Naive thymus-derived CD4-positive, alpha-beta T cell (primary cell): ENCODE results near the gene ATP6V1B1. TPM values are rescaled to one million over a fixed set of nuclear protein-coding genes. Genes with fewer than 3 reads are reported as not detected.
A peak's percentile ranks its signal among the peaks of the same experiment; 100 is the strongest.

Source experiments
- ATAC-seq: fragments of 150-1000 bp; cut with Tn5 transposase; 2 replicates; pipeline ENCODE4 v1.10.0; 2021; ENCODE audit warnings: mild to moderate bottlenecking, moderate library complexity
- CTCF ChIA-PET: fragments of 350-600 bp; sonication (Branson Sonifier 250); formaldehyde crosslinking; loops from one replicate; lab custom pipeline; 2021; ENCODE audit warnings: antibody characterized with exemption; lab: Charles Lee
- POLR2A ChIA-PET: fragments of 350-600 bp; sonication (Branson Sonifier 250); formaldehyde crosslinking; loops from one replicate; lab custom pipeline; 2021; ENCODE audit warnings: antibody characterized with exemption, inconsistent platforms; lab: Charles Lee
- DNase-seq, 9 donors: peaks; one replicate each; pipeline versions ENCODE4 v3.0.0 to v3.0.0-alpha.2; 2020 to 2022; ENCODE audit warnings: mixed read lengths in 1 of 9
- H3K27ac ChIP-seq: one replicate; pipeline ENCODE4 v1.7.0; 2013; ENCODE audit warnings: mild to moderate bottlenecking, low read depth, low read length, moderate library complexity
- H3K27me3 ChIP-seq, 2 donors: one replicate each; pipeline ENCODE4 v1.7.0; 2013; ENCODE audit warnings: low read length in 2 of 2, mild to moderate bottlenecking in 2 of 2, moderate library complexity in 2 of 2; ENCODE audit not compliant: control insufficient read depth in 2 of 2, insufficient read depth in 2 of 2
- H3K36me3 ChIP-seq, 3 experiments: 1 replicate in 2 of 3; 2 replicates in 1 of 3; pipeline ENCODE4 v1.7.0; 2013; ENCODE audit warnings: low read length in 3 of 3, mild to moderate bottlenecking in 3 of 3, moderate library complexity in 1 of 3; ENCODE audit not compliant: insufficient read depth in 3 of 3, control insufficient read depth in 2 of 3
- H3K4me1 ChIP-seq, 2 donors: one replicate each; pipeline ENCODE4 v1.7.0; 2013; ENCODE audit warnings: low read length in 2 of 2, mild to moderate bottlenecking in 2 of 2, moderate library complexity in 1 of 2; ENCODE audit not compliant: control insufficient read depth in 2 of 2, insufficient read depth in 2 of 2
- H3K4me3 ChIP-seq: 2 replicates; pipeline ENCODE4 v1.7.0; 2013; ENCODE audit warnings: mild to moderate bottlenecking, low read length
- H3K9me3 ChIP-seq, 3 experiments: 1 replicate in 2 of 3; 2 replicates in 1 of 3; pipeline ENCODE4 v1.7.0; 2013; ENCODE audit warnings: low read length in 3 of 3; ENCODE audit not compliant: control insufficient read depth in 2 of 3
- H3K27ac Mint-ChIP-seq, 9 donors: one replicate each; pipeline ENCODE4 v1.8.0; 2020 to 2022; ENCODE audit warnings: mixed read lengths in 9 of 9, mild to moderate bottlenecking in 8 of 9, moderate library complexity in 5 of 9, inconsistent platforms in 2 of 9
- H3K27me3 Mint-ChIP-seq, 5 donors: one replicate each; pipeline ENCODE4 v1.8.0; 2021 to 2022; ENCODE audit warnings: mixed read lengths in 5 of 5, mild to moderate bottlenecking in 1 of 5
- H3K36me3 Mint-ChIP-seq, 5 donors: one replicate each; pipeline ENCODE4 v1.8.0; 2020 to 2022; ENCODE audit warnings: mixed read lengths in 5 of 5, mild to moderate bottlenecking in 3 of 5, inconsistent platforms in 1 of 5
- H3K4me1 Mint-ChIP-seq, 7 donors: one replicate each; pipeline ENCODE4 v1.8.0; 2020 to 2022; ENCODE audit warnings: mixed read lengths in 7 of 7, mild to moderate bottlenecking in 3 of 7, inconsistent platforms in 1 of 7
- H3K4me3 Mint-ChIP-seq, 10 donors: one replicate each; pipeline ENCODE4 v1.8.0; 2020 to 2022; ENCODE audit warnings: mild to moderate bottlenecking in 10 of 10, mixed read lengths in 10 of 10, moderate library complexity in 6 of 10, inconsistent platforms in 2 of 10
- H3K9me3 Mint-ChIP-seq, 11 donors: one replicate each; pipeline ENCODE4 v1.8.0; 2020 to 2022; ENCODE audit warnings: mixed read lengths in 11 of 11, mild to moderate bottlenecking in 4 of 11, inconsistent platforms in 1 of 11, moderate library complexity in 1 of 11
- intact Hi-C, 2 donors: fragments of 100-400 bp; cut with micrococcal nuclease; formaldehyde crosslinking; loops; one replicate each; pipeline ENCODE4 v1.15.1; 2023
- polyA plus RNA-seq, 2 donors: library from polyadenylated mRNA; unstranded; fragments of 300-500 nt; fragmentation: Illumina TruSeq; gene quantifications; one replicate each; pipeline ENCODE4 v1.2.3, GENCODE V29; 2021
- total RNA-seq, 6 experiments: library from RNA in 5 of 6; stranded (reverse) in 5 of 6; gene quantifications; 1 replicate in 5 of 6; 2 replicates in 1 of 6; pipeline ENCODE4 v1.2.3 and lab custom pipeline; 2021 to 2026

ATP6V1B1 gene
- total and polyA plus RNA-seq, 7 experiments from 2014 or later: not detected

DNA sequence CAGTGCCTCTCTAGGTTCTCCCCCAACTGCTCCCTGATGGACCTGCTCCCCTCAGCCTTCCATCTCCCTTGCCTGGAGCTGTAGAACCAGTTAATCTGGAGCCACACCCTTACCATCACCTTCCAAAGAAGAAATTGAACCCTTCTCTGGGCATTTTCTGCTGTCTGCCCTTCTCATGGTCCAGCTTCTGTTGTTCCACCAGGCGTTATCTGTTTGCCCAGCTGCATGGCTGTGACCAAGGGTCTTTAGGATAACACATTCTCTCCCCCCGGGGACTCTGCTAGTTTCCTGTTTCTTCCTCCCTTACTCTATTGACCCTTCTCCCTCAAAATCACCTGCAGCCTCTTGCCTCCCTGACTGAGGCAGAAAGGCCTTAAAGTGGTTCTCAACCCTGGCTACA, 39.5 kb downstream of the ATP6V1B1 start:
- H3K27ac Mint-ChIP-seq: peak overlapping the region in 2 of 9 donors; percentile 35 to 65

DNA sequence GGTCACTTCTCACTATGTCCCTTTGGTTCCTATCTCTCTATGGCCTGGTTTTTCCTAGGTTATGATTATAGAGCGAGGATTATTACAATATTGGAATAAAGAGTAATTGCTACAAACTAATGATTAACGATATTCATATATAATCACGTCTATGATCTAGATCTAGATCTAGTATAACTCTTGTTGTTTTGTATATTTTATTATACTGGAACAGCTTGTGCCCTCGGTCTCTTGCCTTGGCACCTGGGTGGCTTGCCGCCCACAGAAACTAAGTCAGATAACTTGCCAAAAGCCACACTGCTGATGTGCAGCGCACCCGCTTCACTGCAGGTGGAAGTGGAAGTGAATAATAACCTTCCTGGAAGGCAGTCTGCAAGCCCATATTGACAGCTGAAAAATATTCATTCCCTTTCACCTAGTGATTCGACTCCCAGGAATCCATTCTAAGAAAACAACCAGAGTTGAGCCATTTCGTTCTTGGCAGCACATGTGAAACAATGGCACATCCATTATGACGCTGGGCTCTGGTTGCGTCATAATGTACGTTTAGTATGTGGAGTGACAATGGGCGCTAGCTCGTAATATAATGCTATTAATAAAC, 42.0 kb downstream of the ATP6V1B1 start:
- H3K36me3 ChIP-seq: no peaks in the 10 kb centered on the region
- peak overlapping the region; percentile 60 to 93 (median 83) for H3K27ac Mint-ChIP-seq
- peaks cover 0 to 22% (median 2%) of the 10 kb centered on the region in 5 donors for H3K27me3 Mint-ChIP-seq
- no peaks in the 10 kb centered on the region for H3K27me3 ChIP-seq
- no peaks in the 10 kb centered on the region for H3K9me3 ChIP-seq
- intact Hi-C loops: loop anchor here (1.0 to 5.0 kb wide), 4 partner anchors 12 to 250 kb away; partner anchors contain the start of genes TEX261 (in 2 of the 2), NAGK (in 1 of the 2) and PAIP2B (in 1 of the 2)
- H3K9me3 Mint-ChIP-seq: no peaks in the 10 kb centered on the region
- H3K36me3 Mint-ChIP-seq: peaks cover 0 to 4% (median 0%) of the 10 kb centered on the region in 5 donors
- peak in 5 of 9 donors; percentile 25 to 42 (median 29) for DNase-seq
- H3K4me1 ChIP-seq: peaks cover 9% of the 10 kb centered on the region in 2 donors
- CTCF ChIA-PET: interaction anchor here (1.2 to 1.6 kb wide), 2 partner anchors 11 to 13 kb away, joined by 3 to 4 read pairs; no protein-coding TSS in a partner anchor
- POLR2A ChIA-PET: interaction anchor here (1.1 to 1.8 kb wide), 3 partner anchors 11 to 91 kb away, joined by 3 to 8 read pairs (median 4); partner anchors contain the start of gene NAGK
- peak overlapping the region; percentile 36 for H3K27ac ChIP-seq
- ATAC-seq: peak; percentile 28
- H3K4me3 Mint-ChIP-seq: peak overlapping the region; percentile 76 to 95 (median 86)
- peak overlapping the region; percentile 81 for H3K4me3 ChIP-seq
- H3K4me1 Mint-ChIP-seq: peaks cover 8 to 23% (median 16%) of the 10 kb centered on the region in 7 donors

More for the DNA sequence above, 39.5 kb downstream of the ATP6V1B1 start:
- ATAC-seq (no peak), DNase-seq (no peak)
- peaks cover 8 to 23% (median 16%) of the 10 kb centered on the region in 7 donors for H3K4me1 Mint-ChIP-seq
- intact Hi-C loops: loop anchor here (5.0 kb wide), 2 partner anchors 92 to 252 kb away; partner anchors contain the start of genes NAGK (in 1 of the 2) and PAIP2B (in 1 of the 2)
- Histone ChIP-seq H3K4me3 (no peak overlapping the region), H3K27ac (no peak overlapping the region), H3K36me3 (no peaks in the 10 kb centered on the region), H3K4me1 (peaks cover 9% of the 10 kb centered on the region in 2 donors), H3K9me3 (no peaks in the 10 kb centered on the region), H3K27me3 (no peaks in the 10 kb centered on the region)
- H3K9me3 Mint-ChIP-seq: no peaks in the 10 kb centered on the region
- no peak overlapping the region for H3K4me3 Mint-ChIP-seq
- peaks cover 0 to 45% (median 4%) of the 10 kb centered on the region in 5 donors for H3K27me3 Mint-ChIP-seq
- POLR2A ChIA-PET: no interaction called here
- CTCF ChIA-PET: interaction anchor here (1.0 kb wide), 1 partner anchor 10 kb away, joined by 3 read pairs; no protein-coding TSS in a partner anchor
- peaks cover 0 to 4% (median 0%) of the 10 kb centered on the region in 5 donors for H3K36me3 Mint-ChIP-seq

DNA sequence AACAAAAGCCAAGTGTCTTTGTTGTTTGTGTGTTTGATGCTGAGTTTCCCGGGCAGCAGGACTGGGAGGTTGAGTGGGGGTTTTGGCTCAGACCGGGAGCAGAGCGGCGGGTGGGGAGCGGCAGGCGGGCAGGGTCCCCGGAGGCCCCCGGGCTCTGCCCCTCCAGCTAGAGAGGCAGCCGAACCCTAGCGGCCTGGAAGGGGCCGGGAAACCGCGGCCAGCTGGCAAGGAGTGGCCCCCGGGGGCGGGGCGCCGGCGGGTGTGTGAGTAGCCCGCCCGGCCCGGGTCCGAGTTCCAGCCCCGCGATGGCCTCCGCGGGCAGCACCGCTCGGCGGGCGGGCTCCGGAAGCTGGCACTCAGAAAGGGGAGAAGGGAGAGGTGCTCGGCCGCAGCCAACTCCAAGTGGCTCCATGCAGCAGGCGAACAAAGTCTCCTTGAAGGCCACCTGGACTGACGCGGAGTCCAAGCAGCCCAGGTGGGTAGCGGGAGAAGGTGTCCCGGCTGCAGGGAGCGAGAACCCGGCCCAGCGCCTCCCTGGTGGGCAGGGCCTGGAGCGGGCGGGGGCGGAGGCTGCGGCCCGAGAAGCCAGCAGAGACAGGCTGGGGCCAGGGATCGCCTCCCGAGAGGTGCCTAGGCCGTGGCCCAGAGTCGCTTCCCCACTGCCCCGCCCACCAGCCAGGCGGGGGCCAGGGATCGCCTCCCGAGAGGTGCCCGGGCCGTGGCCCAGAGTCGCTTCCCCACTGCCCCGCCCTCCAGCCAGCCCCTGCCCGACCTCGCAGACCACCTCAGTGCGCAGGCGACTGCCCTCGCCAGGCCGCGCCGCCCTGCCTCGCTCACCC, 42.9 kb downstream of the ATP6V1B1 start, which contains the start of gene ANKRD53:
ANKRD53 (plus strand) TSS at position 290 of the 839 bp plus-strand sequence; CDS start at position 306, 16 bp downstream.
- peak in 2 of 9 donors; percentile 13 to 15 for DNase-seq
- H3K9me3 Mint-ChIP-seq: no peaks in the 10 kb centered on the region
- POLR2A ChIA-PET: interaction anchor here (1.1 to 1.8 kb wide), 3 partner anchors 11 to 90 kb away, joined by 3 to 8 read pairs (median 4); partner anchors contain the start of gene NAGK
- peaks cover 0 to 15% (median 0%) of the 10 kb centered on the region in 5 donors for H3K27me3 Mint-ChIP-seq
- Histone ChIP-seq H3K36me3 (no peaks in the 10 kb centered on the region), H3K9me3 (no peaks in the 10 kb centered on the region), H3K27me3 (no peaks in the 10 kb centered on the region), H3K4me3 (peak within 1 kb of the TSS; percentile 81), H3K4me1 (peaks cover 9% of the 10 kb centered on the region in 2 donors), H3K27ac (peak within 1 kb of the TSS; percentile 36)
- H3K36me3 Mint-ChIP-seq: peaks cover 0 to 4% (median 0%) of the 10 kb centered on the region in 5 donors
- H3K4me3 Mint-ChIP-seq: peak within 1 kb of the TSS; percentile 76 to 95 (median 86)
- peak; percentile 30 for ATAC-seq
- peak within 1 kb of the TSS; percentile 73 to 93 (median 83) for H3K27ac Mint-ChIP-seq
- peaks cover 10 to 23% (median 16%) of the 10 kb centered on the region in 7 donors for H3K4me1 Mint-ChIP-seq
- CTCF ChIA-PET: interaction anchor here (1.2 to 1.6 kb wide), 2 partner anchors 12 to 14 kb away, joined by 3 to 4 read pairs; no protein-coding TSS in a partner anchor
- intact Hi-C loops: loop anchor here (5.0 kb wide), 2 partner anchors 89 to 249 kb away; partner anchors contain the start of genes NAGK (in 1 of the 2) and PAIP2B (in 1 of the 2)

DNA sequence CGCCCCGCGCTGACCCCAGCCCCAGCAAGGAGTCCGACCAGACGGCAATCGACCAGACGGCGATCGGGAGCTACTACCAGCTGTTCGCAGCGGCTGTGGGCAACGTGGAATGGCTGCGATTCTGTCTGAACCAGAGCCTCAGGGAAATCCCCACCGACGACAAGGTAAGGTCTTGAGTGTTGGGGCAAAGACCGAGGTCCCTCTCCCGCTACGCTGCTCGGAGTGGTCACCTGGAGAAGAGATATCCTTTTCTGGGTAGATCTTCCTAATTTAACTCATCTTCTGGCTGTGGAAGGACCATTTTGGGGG, 43.4 kb downstream of the ATP6V1B1 start:
- Mint-ChIP-seq H3K27ac (peak overlapping the region in 3 of 9 donors; percentile 59 to 76 (median 70)), H3K9me3 (no peaks in the 10 kb centered on the region), H3K27me3 (peaks cover 0 to 11% (median 0%) of the 10 kb centered on the region in 5 donors), H3K4me1 (peaks cover 10 to 23% (median 16%) of the 10 kb centered on the region in 7 donors), H3K4me3 (peak overlapping the region in 9 of 10 donors; percentile 38 to 79 (median 65)), H3K36me3 (peaks cover 0 to 4% (median 0%) of the 10 kb centered on the region in 5 donors)
- POLR2A ChIA-PET: interaction anchor here (1.8 kb wide), 1 partner anchor 89 kb away, joined by 8 read pairs; the partner anchor contains the start of gene NAGK
- H3K9me3 ChIP-seq: no peaks in the 10 kb centered on the region
- H3K27me3 ChIP-seq: no peaks in the 10 kb centered on the region
- no peak for DNase-seq
- intact Hi-C loops: loop anchor here (5.0 kb wide), 2 partner anchors 88 to 248 kb away; partner anchors contain the start of genes NAGK (in 1 of the 2) and PAIP2B (in 1 of the 2)
- no peaks in the 10 kb centered on the region for H3K36me3 ChIP-seq
- no peak overlapping the region for H3K27ac ChIP-seq
- no peak for ATAC-seq
- H3K4me1 ChIP-seq: peaks cover 9% of the 10 kb centered on the region in 2 donors
- H3K4me3 ChIP-seq: no peak overlapping the region
- CTCF ChIA-PET: interaction anchor here (1.6 kb wide), 1 partner anchor 15 kb away, joined by 4 read pairs; no protein-coding TSS in a partner anchor

DNA sequence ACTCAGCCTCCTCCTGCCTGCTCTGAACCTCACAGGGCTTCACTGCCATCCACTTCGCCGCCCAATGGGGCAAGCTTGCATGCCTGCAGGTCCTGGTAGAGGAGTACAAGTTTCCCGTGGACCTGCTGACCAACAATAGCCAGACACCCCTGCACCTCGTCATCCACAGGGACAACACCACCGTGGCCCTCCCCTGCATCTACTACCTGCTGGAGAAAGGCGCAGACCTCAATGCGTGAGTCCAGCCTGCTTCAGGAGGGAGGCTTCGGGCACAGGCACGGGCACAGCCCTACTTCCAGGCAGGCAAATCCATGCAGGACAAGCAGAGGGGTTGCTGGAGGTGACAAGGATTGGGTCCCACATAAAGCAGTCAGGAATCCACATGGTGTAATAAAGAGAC, 43.9 kb downstream of the ATP6V1B1 start:
- peaks cover 0 to 7% (median 0%) of the 10 kb centered on the region in 5 donors for H3K27me3 Mint-ChIP-seq
- ChIA-PET POLR2A (no interaction called here), CTCF (no interaction called here)
- peak overlapping the region in 2 of 9 donors; percentile 59 to 76 for H3K27ac Mint-ChIP-seq
- peaks cover 0 to 2% (median 0%) of the 10 kb centered on the region in 5 donors for H3K36me3 Mint-ChIP-seq
- Histone ChIP-seq H3K36me3 (no peaks in the 10 kb centered on the region), H3K27me3 (no peaks in the 10 kb centered on the region), H3K4me3 (no peak overlapping the region), H3K27ac (no peak overlapping the region), H3K4me1 (peaks cover 9% of the 10 kb centered on the region in 2 donors), H3K9me3 (no peaks in the 10 kb centered on the region)
- peak overlapping the region in 7 of 10 donors; percentile 52 to 79 (median 65) for H3K4me3 Mint-ChIP-seq
- no peaks in the 10 kb centered on the region for H3K9me3 Mint-ChIP-seq
- intact Hi-C loops: loop anchor here (5.0 kb wide), 2 partner anchors 88 to 248 kb away; partner anchors contain the start of genes NAGK (in 1 of the 2) and PAIP2B (in 1 of the 2)
- DNase-seq: no peak
- H3K4me1 Mint-ChIP-seq: peaks cover 15 to 28% (median 21%) of the 10 kb centered on the region in 7 donors
- no peak for ATAC-seq
